SW480 (cell line): Measurements from ENCODE around the gene RERE.

Experiments
- DNase-seq: peaks from one replicate; pipeline ENCODE4 v3.0.0-alpha.2; 2016; ENCODE audit warnings: low spot score

RERE gene

GRCh38 chr1:8378981-8379470, 438.4 kb downstream of the RERE start:
- DNase-seq, result no peak

GRCh38 chr1:8378178-8378577, 439.3 kb downstream of the RERE start:
- DNase-seq, result no peak

GRCh38 chr1:8377271-8377981, 440.0 kb downstream of the RERE start:
- no peak for DNase-seq

DNA sequence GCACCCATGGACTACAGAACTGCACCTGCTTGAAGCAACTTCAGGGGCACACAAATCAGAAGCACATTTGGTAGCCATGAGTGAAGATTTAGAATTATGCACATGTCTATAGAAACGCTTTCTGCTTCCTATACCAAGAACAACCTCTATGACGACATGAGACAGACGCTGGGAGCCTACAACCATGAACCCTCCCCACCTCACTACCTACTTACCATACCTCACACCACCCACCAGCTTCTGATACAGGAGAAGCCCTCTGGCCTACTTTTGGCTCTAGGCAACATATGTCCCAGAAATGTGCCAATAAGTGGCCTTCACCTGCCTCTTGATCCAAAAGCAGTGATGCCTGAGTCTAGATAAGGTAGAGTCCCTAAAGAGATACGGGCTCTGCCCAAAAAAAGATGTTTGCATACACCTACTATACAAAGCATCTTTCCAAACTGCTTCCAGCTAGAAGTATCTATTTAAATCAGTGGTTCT, 441.0 kb downstream of the RERE start:
- DNase-seq, result no peak

- peak; percentile 44 for DNase-seq
These were observed 442.6 kb downstream of the RERE start for GRCh38 chr1:8374812-8375211.

GRCh38 chr1:8374356-8374755, 443.1 kb downstream of the RERE start:
- DNase-seq, result no peak

- no peak for DNase-seq
These were observed 443.7 kb downstream of the RERE start for GRCh38 chr1:8373581-8374241.

- DNase-seq, result no peak
These were observed 444.3 kb downstream of the RERE start for GRCh38 chr1:8373125-8373524.

DNA sequence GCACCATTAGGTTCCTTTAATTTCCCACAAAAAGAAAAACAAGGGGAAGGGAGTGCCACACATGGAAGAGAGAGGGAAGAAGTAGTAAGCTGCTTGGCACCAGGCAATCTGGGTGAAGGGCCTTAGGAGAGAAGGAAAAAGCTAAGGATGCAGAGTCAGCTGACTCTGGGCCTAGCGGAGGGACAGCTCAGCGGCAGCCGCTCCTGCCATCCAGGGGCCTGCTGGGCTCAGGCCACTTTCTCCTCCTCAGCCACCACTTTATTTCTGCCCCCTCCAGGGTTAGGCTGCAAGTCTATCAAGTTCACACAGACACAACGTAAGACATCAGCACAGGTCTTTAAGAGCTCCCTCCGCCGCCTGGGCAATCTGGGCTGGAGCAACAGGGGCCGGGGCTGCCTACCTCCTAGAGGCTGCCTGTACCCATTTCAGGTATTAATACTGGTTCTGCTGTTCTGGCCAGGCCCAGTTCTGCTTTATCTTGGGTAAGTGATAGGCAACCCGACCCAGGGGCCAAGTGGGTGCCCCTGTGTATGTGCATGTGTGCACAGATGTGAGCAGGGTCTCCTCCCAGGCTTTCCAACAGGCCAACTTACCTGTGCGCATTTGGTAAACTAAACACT, 446.0 kb downstream of the RERE start:
- DNase-seq, result no peak

DNA sequence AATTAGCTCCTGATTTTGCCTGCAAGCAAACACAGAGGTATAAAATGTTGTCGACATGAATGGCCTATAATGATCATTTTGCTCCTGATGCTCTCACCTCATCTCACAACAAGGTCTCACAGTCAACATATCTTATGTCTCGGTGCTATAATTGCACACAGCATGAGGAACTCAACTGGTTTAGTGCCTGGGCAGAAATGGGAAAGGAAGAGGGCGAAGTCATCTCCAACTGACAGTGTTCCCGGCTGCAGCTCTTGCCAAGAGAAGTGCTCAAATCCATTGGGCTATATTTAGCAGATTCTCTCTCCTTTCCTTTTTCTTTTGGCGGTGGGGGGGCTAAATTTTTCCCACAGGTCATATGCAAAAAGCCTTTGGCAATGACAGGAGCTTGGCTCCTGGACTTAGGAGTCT, 446.5 kb downstream of the RERE start:
- DNase-seq, result no peak

DNA sequence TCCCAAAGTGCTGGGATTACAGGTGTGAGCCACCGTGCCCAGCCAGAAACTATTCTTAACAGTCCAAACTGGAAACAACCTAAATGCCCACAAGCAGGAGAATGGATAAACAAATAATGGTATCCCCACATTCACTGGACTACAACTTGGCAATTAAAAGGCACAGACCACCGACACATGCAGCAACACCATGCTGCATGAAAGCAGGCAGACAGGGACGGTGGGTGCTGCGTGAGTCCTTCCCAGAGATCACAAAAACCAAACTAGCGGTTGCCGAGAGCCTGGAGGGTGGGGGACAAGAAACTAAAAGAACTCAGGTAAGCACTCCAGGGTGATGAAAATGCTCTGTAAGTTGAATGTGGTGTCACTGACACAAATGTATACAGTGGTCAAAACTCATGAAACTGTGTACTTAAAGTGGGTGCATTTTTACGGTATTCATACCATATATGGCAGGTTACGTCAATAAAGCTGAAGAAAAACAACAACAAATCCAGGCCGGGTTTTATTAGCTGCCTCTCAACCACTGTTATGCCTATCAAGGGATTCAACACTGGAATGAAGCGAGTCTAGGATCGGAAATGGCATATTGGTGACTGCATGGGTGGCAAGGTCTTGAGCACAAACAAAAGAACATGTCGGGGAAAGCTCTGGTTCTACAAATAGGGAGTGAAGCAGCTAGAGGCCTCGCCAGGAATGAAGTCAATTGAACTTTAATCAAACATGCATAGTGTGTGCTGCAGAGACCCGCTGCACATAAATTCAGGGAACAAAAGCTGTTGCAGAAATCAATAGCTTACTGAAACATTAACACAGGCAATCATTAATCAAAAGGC, 447.2 kb downstream of the RERE start:
- DNase-seq, result no peak

GRCh38 chr1:8368956-8369639, 448.3 kb downstream of the RERE start:
- DNase-seq, result no peak

- no peak for DNase-seq
These were observed 449.8 kb downstream of the RERE start for GRCh38 chr1:8367571-8368194.

- no peak for DNase-seq
These were observed 451.6 kb downstream of the RERE start for GRCh38 chr1:8365661-8366362.

DNA sequence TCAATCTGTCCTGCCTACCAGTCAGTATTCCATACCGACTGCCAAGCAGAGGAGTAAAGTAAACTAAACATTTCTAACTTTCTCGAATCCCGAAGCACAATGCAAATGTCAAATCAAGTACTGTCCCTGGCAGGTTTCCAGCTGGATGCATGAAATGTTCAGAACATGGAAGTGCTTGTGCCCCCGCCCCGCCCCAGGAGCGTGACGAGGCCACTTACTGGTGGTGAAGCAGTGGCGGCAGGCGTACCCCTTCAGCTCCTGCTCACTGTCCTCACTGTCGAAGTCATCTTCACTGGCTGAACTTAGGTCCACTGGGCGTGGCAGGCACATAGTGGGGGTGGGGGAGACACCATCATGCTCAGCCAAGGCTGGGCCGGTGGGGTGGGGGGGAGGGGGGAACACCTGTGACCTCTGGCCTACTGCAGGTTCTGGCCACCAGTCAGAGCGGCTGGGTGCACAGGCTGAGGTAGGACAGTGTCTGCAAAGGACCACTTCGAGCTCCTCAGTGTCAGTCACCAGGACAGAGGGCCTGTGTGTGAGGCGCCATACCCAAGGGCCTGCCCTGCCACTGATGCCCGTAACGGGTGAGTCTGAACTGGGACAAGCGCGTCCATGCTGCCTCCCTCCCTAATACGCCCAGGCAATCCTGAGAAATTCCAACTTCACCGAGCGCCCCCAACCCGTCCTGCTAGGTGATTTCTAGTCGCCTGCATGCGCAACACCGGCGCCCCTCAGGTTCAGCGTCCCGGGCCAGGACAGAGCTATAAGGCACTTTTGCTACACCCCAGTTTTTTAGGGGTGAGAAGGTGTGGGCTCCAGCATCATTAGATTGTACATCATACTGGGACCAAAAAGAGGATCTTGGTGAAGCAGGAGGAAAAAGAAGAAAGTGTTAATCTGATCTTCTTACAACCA, 452.7 kb downstream of the RERE start:
- no peak for DNase-seq

- no peak for DNase-seq
These were observed 453.6 kb downstream of the RERE start for GRCh38 chr1:8363767-8364301.

DNA sequence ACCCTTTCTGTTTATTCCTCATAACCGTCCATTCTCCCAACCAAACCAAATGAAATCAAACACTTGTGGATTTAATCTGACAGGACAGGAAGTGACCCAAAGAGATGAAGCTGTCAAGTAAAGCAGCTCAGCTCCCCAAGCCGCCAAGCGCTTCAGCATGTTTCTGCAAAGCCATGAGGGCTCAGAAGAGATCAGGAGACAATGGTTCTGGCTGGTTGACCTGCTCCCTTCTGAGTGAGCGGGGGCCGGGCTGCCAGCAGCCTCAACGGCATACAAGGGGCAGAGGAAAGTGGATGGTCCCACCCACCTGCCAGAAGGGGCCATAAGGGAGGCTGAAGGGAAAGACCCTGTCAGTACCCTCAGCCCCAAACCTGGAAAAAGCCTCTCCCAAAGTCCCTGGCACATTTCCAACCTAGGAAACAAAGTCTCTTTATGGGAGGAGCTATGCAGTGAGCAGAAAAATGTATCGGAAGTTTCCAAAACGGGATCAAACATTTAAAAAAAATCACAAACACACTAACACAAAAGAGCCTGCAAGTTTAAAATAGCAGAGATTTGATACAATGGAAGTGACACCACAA, 454.2 kb downstream of the RERE start:
- DNase-seq, result no peak

GRCh38 chr1:8362701-8363101, 454.7 kb downstream of the RERE start:
- no peak for DNase-seq
